HepG2 (cell line): Measurements from ENCODE around the gene RAPGEFL1. TPM values are rescaled to one million over a fixed set of nuclear protein-coding genes. Genes with fewer than 3 reads are reported as not detected.

Experiments used
- AKAP8 ChIP-seq: sonication (generic); formaldehyde crosslinking; IDR thresholded peaks from 2 replicates; pipeline ENCODE4 v1.5.1; 2020; ENCODE audit warnings: mild to moderate bottlenecking, missing genetic modification reagents
- ATF2 ChIP-seq: sonication (generic); formaldehyde crosslinking; IDR thresholded peaks from 2 replicates; pipeline ENCODE4 v1.4.0; 2020; ENCODE audit warnings: missing genetic modification reagents
- CENPT ChIP-seq: sonication (generic); formaldehyde crosslinking; IDR thresholded peaks from 2 replicates; pipeline ENCODE4 v1.8.0; 2022; ENCODE audit warnings: low read depth, mild to moderate bottlenecking, moderate library complexity, missing genetic modification reagents
- HDAC6 ChIP-seq: fragments of 200-600 bp; sonication (generic); IDR thresholded peaks from 2 replicates; pipeline ENCODE4 v1.7.0; 2017; ENCODE audit warnings: mild to moderate bottlenecking, antibody characterized with exemption, low read length, low read depth
- HMG20B ChIP-seq: conservative IDR thresholded peaks from 2 replicates; pipeline ENCODE4 v1.6.1; 2016; ENCODE audit warnings: missing genetic modification reagents, missing compliant biosample characterization
- HNRNPLL ChIP-seq: fragments of 200-400 bp; formaldehyde crosslinking; IDR thresholded peaks from 2 replicates; pipeline ENCODE4 v1.6.1; 2017; ENCODE audit warnings: mild to moderate bottlenecking, low read depth, low read length; ENCODE audit not compliant: poor library complexity, severe bottlenecking
- LRRFIP1 ChIP-seq: sonication (generic); formaldehyde crosslinking; conservative IDR thresholded peaks from 2 replicates; pipeline ENCODE4 v1.4.0; 2020; ENCODE audit warnings: missing genetic modification reagents
- PCBP1 ChIP-seq: fragments of 200-400 bp; formaldehyde crosslinking; IDR thresholded peaks from 2 replicates; pipeline ENCODE4 v1.6.1; 2017; ENCODE audit warnings: mild to moderate bottlenecking, low read depth, low read length, borderline replicate concordance
- RNF2 ChIP-seq: fragments of 450-650 bp; conservative IDR thresholded peaks from 2 replicates; pipeline ENCODE4 v1.6.1; 2016; ENCODE audit warnings: low read depth
- SP1 ChIP-seq, 2 experiments: fragments of 450-650 bp in 1 of 2; sonication (generic) in 1 of 2; formaldehyde crosslinking in 1 of 2; IDR thresholded peaks; 2 replicates each; pipeline versions ENCODE4 v1.4.0 to v1.6.1; 2016 to 2020; ENCODE audit warnings: missing genetic modification reagents in 1 of 2
- SRSF9 ChIP-seq: fragments of 200-400 bp; formaldehyde crosslinking; IDR thresholded peaks from 2 replicates; pipeline ENCODE4 v1.6.1; 2018; ENCODE audit warnings: borderline replicate concordance, mild to moderate bottlenecking, low read depth, low read length; ENCODE audit not compliant: insufficient read depth, poor library complexity, severe bottlenecking
- TCF7L2 ChIP-seq: IDR thresholded peaks from 2 replicates; pipeline ENCODE4 v1.6.1; 2011; ENCODE audit warnings: mild to moderate bottlenecking, low read depth, low read length, moderate library complexity
- TSC22D2 ChIP-seq: sonication (generic); formaldehyde crosslinking; IDR thresholded peaks from 2 replicates; pipeline ENCODE4 v1.5.1; 2020; ENCODE audit warnings: missing genetic modification reagents, mild to moderate bottlenecking, borderline replicate concordance
- ZNF296 ChIP-seq: sonication (generic); formaldehyde crosslinking; conservative IDR thresholded peaks from 2 replicates; pipeline ENCODE4 v1.5.0; 2020; ENCODE audit warnings: mild to moderate bottlenecking, missing genetic modification reagents
- ZNF503 ChIP-seq: sonication (generic); formaldehyde crosslinking; IDR thresholded peaks from 2 replicates; pipeline ENCODE4 v1.4.0; 2020; ENCODE audit warnings: missing genetic modification reagents
- ZNF562 ChIP-seq: sonication (generic); formaldehyde crosslinking; IDR thresholded peaks from 2 replicates; pipeline ENCODE4 v1.8.0; 2022; ENCODE audit warnings: missing genetic modification reagents, borderline replicate concordance
- ZNF629 ChIP-seq: sonication (generic); formaldehyde crosslinking; conservative IDR thresholded peaks from 2 replicates; pipeline ENCODE4 v1.5.0; 2020; ENCODE audit warnings: missing genetic modification reagents
- ZNF660 ChIP-seq: sonication (generic); formaldehyde crosslinking; IDR thresholded peaks from 2 replicates; pipeline ENCODE4 v1.5.1; 2020; ENCODE audit warnings: mild to moderate bottlenecking, low read depth, missing genetic modification reagents, borderline replicate concordance
- ZXDC ChIP-seq: sonication (generic); formaldehyde crosslinking; IDR thresholded peaks from 2 replicates; pipeline ENCODE4 v1.5.0; 2020; ENCODE audit warnings: mild to moderate bottlenecking, missing genetic modification reagents
- polyA plus RNA-seq, 8 experiments: library from polyadenylated mRNA; depleted of rRNA in 3 of 8; stranded (reverse) in 7 of 8; unstranded in 1 of 8; fragments of >200 nt; fragmentation: Illumina TruSeq in 4 of 8; extraction: Trizol in 4 of 8; gene quantifications; 2 replicates each; pipeline versions ENCODE4 v1.2.1 to v1.2.3, GENCODE V29; 2011 to 2016; ENCODE audit warnings: low read depth in 4 of 8, missing spikeins in 1 of 8, mixed read lengths in 1 of 8; ENCODE audit not compliant: insufficient read depth in 1 of 8
- total RNA-seq, 5 experiments: library from RNA; depleted of rRNA; stranded (reverse); fragments of >200 nt; fragmentation: Illumina TruSeq; extraction: Trizol; gene quantifications; 2 replicates each; pipeline ENCODE4 v1.2.3, GENCODE V29; 2016; ENCODE audit warnings: low read depth in 1 of 5

Gene RAPGEFL1
- total and polyA plus RNA-seq, 2 of the 13 experiments (the other 11 are each of a cell fraction or from before 2014, with no cell fraction given), result 4.5 to 7.8 TPM

- TF ChIP-seq ZXDC, result no peak; the same call in 1 of the 2 replicates
- TF ChIP-seq TCF7L2, result no peak
- no peak for TF ChIP-seq ZNF296 (CRISPR knock-in tag)
- TF ChIP-seq CENPT (CRISPR knock-in tag), result no peak
- TF ChIP-seq ZNF562 (CRISPR knock-in tag), result no peak
- no peak; the same call in 1 of the 2 replicates for TF ChIP-seq ZNF660 (CRISPR knock-in tag)
- TF ChIP-seq SRSF9, result no peak
- TF ChIP-seq HMG20B (CRISPR knock-in tag), result 0 out of 2 replicates have a peak, but pooled peaks have one; percentile 47
- no peak for TF ChIP-seq PCBP1
- TF ChIP-seq HDAC6, result no peak
- peak; percentile 71 for TF ChIP-seq ATF2
- no peak for TF ChIP-seq ZNF629 (CRISPR knock-in tag)
- TF ChIP-seq RNF2, result peak; percentile 47; the same call in 1 of the 2 replicates
- no peak for TF ChIP-seq LRRFIP1 (CRISPR knock-in tag)
- no peak for TF ChIP-seq ZNF503 (CRISPR knock-in tag)
- no peak for TF ChIP-seq SP1 (IDR thresholded peaks at IDR 0.05)
- TF ChIP-seq SP1 (CRISPR knock-in tag; IDR thresholded peaks at IDR 0.05), result peak; percentile 73
- TF ChIP-seq TSC22D2 (CRISPR knock-in tag), result peak; percentile 50; the same call in 1 of the 2 replicates
- TF ChIP-seq HNRNPLL, result peak; percentile 86
- TF ChIP-seq AKAP8 (CRISPR knock-in tag), result no peak; the same call in 1 of the 2 replicates
These were observed 41.7 kb downstream of the RAPGEFL1 start, which contains the start of gene WIPF2 (continued) for GRCh38 chr17:40218740-40219593.
